Mucosa of descending colon (tissue), 3 donors: ENCODE data around the gene SIRPG. TPM values are rescaled to one million over a fixed set of nuclear protein-coding genes. Genes with fewer than 3 reads are reported as not detected.

Experiments used
- ATAC-seq: fragments of 200-7000 bp; cut with Tn5 transposase; one replicate; pipeline ENCODE4 v1.9.1; 2020; ENCODE audit warnings: mild to moderate bottlenecking, moderate library complexity
- DNase-seq, 3 donors: peaks; one replicate each; pipeline ENCODE4 v3.0.0-alpha.2; 2020
- H3K36me3 ChIP-seq: fragments of 200-600 bp; one replicate; pipeline ENCODE4 v1.8.0; 2021; ENCODE audit warnings: low read depth, mild to moderate bottlenecking
- H3K4me1 ChIP-seq: fragments of 200-600 bp; one replicate; pipeline ENCODE4 v1.8.0; 2021; ENCODE audit warnings: low read depth, mild to moderate bottlenecking
- H3K4me3 ChIP-seq: fragments of 200-600 bp; one replicate; pipeline ENCODE4 v1.8.0; 2021; ENCODE audit warnings: mild to moderate bottlenecking
- H3K9me3 ChIP-seq: fragments of 200-600 bp; one replicate; pipeline ENCODE4 v1.8.0; 2021; ENCODE audit warnings: mild to moderate bottlenecking
- CTCF ChIP-seq: fragments of 200-600 bp; IDR thresholded peaks from one replicate; pipeline ENCODE4 v1.8.0; 2022; ENCODE audit warnings: antibody characterized with exemption, mild to moderate bottlenecking
- intact Hi-C, 2 donors: fragments of 100-400 bp; cut with DNase I in 1 of 2; cut with micrococcal nuclease in 1 of 2; formaldehyde crosslinking; loops; one replicate each; pipeline versions ENCODE4 v1.11.0 to v1.11.1; 2022; cut with DNase I, micrococcal nuclease
- total RNA-seq, 3 donors: library from RNA; stranded (reverse); fragmentation: NEBNext Ultra II Directional in 2 of 3; extraction: Animal tissue kit (Norgen Biotek cat#: 25700) in 2 of 3; gene quantifications; one replicate each; pipeline versions ENCODE4 v1.2.1 to v1.2.4, GENCODE V29; 2021 to 2023
- donor health status: DM: no; HTN: no; CAD: no; lungs with moderate emphysema.
- donor health status: DM: no; HTN: no; CAD: no.
- donor health status: DM: no; HTN: yes; CAD: no.

Gene SIRPG
- total RNA-seq, 3 donors from 2014 or later: 1.1 to 1.7 (median 1.2) TPM

GRCh38 chr20:1671891-1672669 lies 14.5 kb upstream of the SIRPG start:
- ATAC-seq (peak; percentile 47), DNase-seq (no peak)
- Histone ChIP-seq H3K9me3 (no peaks in the 10 kb centered on the region), H3K4me3 (no peak overlapping the region), H3K36me3 (no peaks in the 10 kb centered on the region), H3K4me1 (no peaks in the 10 kb centered on the region)
- no peak for TF ChIP-seq CTCF
- intact Hi-C loops: no loop called here

- no peak for DNase-seq
- H3K36me3 ChIP-seq: no peaks in the 10 kb centered on the region
- H3K9me3 ChIP-seq: no peaks in the 10 kb centered on the region
- intact Hi-C loops: no loop called here
- H3K4me1 ChIP-seq: no peaks in the 10 kb centered on the region
- H3K4me3 ChIP-seq: no peak overlapping the region
- no peak for TF ChIP-seq CTCF
- no peak for ATAC-seq
Measured at GRCh38 chr20:1669304-1669703, 11.7 kb upstream of the SIRPG start.

- intact Hi-C loops: no loop called here
- Histone ChIP-seq H3K4me1 (no peaks in the 10 kb centered on the region), H3K9me3 (no peaks in the 10 kb centered on the region), H3K36me3 (no peaks in the 10 kb centered on the region), H3K4me3 (no peak overlapping the region)
- ATAC-seq: no peak
- no peak for DNase-seq
- TF ChIP-seq CTCF: no peak
Measured at GRCh38 chr20:1667502-1668085, 10.0 kb upstream of the SIRPG start.

GRCh38 chr20:1666802-1667201 lies 9.2 kb upstream of the SIRPG start:
- Histone ChIP-seq H3K36me3 (no peaks in the 10 kb centered on the region), H3K9me3 (no peaks in the 10 kb centered on the region), H3K4me3 (no peak overlapping the region), H3K4me1 (no peaks in the 10 kb centered on the region)
- no peak for DNase-seq
- intact Hi-C loops: no loop called here
- no peak for ATAC-seq
- no peak for TF ChIP-seq CTCF

- intact Hi-C loops: no loop called here
Measured at GRCh38 chr20:1665345-1665744, 7.8 kb upstream of the SIRPG start.

More at GRCh38 chr20:1665345-1665744, 7.8 kb upstream of the SIRPG start:
- H3K36me3 ChIP-seq: no peaks in the 10 kb centered on the region
- H3K9me3 ChIP-seq: no peaks in the 10 kb centered on the region
- DNase-seq (no peak), ATAC-seq (no peak)
- H3K4me3 ChIP-seq: no peak overlapping the region
- H3K4me1 ChIP-seq: no peaks in the 10 kb centered on the region
- TF ChIP-seq CTCF: no peak
